ENCODE data around the gene MGAT1.

The MGAT1 gene

GRCh38 chr5:180801596-180802324 is 846 bp downstream of the MGAT1 start:
- TF ChIP-seq CTCF (IDR thresholded peaks at IDR 0.05; ENCODE audit: extremely low read depth, missing control alignments), result no peak
- DNase-seq (ENCODE audit: low spot score), result no peak

- DNase-seq (ENCODE audit: low spot score), result no peak
- no peak for TF ChIP-seq CTCF (IDR thresholded peaks at IDR 0.05; ENCODE audit: extremely low read depth, missing control alignments)
These were observed 2.5 kb downstream of the MGAT1 start for GRCh38 chr5:180799902-180800801.

- TF ChIP-seq CTCF (IDR thresholded peaks at IDR 0.05; ENCODE audit: extremely low read depth, missing control alignments), result no peak
- no peak for DNase-seq (ENCODE audit: low spot score)
These were observed 3.4 kb downstream of the MGAT1 start for GRCh38 chr5:180799194-180799593.

GRCh38 chr5:180798193-180798592 is 4.4 kb downstream of the MGAT1 start:
- TF ChIP-seq CTCF (IDR thresholded peaks at IDR 0.05; ENCODE audit: extremely low read depth, missing control alignments), result no peak
- DNase-seq (ENCODE audit: low spot score), result no peak

GRCh38 chr5:180797256-180798192 is 5.1 kb downstream of the MGAT1 start:
- no peak for TF ChIP-seq CTCF (IDR thresholded peaks at IDR 0.05; ENCODE audit: extremely low read depth, missing control alignments)

GRCh38 chr5:180795771-180796313 is 6.8 kb downstream of the MGAT1 start:
- TF ChIP-seq CTCF (IDR thresholded peaks at IDR 0.05; ENCODE audit: extremely low read depth, missing control alignments), result no peak

More at GRCh38 chr5:180797256-180798192, 5.1 kb downstream of the MGAT1 start:
- DNase-seq (ENCODE audit: low spot score), result no peak

More at GRCh38 chr5:180795771-180796313, 6.8 kb downstream of the MGAT1 start:
- DNase-seq (ENCODE audit: low spot score), result no peak

All from GM20000 (cell line).